ENCODE results near the gene SLC22A24.

- TF ChIP-seq POLR2A (IDR thresholded peaks at IDR 0.05; ENCODE audit: extremely low read depth, insufficient read length) (no peak), MAX (IDR thresholded peaks at IDR 0.05; ENCODE audit: low read depth, low read length) (no peak), CTCF (IDR thresholded peaks at IDR 0.05; ENCODE audit: low read depth, low read length) (no peak)
Observed at GRCh38 chr11:63132985-63133775, 10.8 kb downstream of the SLC22A24 start.

All from NB4 (cell line).